ENCODE measurements around the gene UBXN10.

GRCh38 chr1:20138346-20138745 lies 47.5 kb upstream of the UBXN10 start:
- no peak for TF ChIP-seq ELK4 (CRISPR knock-in tag; IDR thresholded peaks at IDR 0.05; ENCODE audit: borderline replicate concordance)
- TF ChIP-seq ZNF124 (CRISPR knock-in tag; IDR thresholded peaks at IDR 0.05) = no peak
- no peak for TF ChIP-seq TAF1 (CRISPR knock-in tag; IDR thresholded peaks at IDR 0.05)
- no peak for TF ChIP-seq SIX1 (CRISPR knock-in tag; IDR thresholded peaks at IDR 0.05; ENCODE audit: borderline replicate concordance)
- TF ChIP-seq E2F1 (CRISPR knock-in tag; IDR thresholded peaks at IDR 0.05) = no peak
- no peak for TF ChIP-seq ZNF792 (CRISPR knock-in tag; IDR thresholded peaks at IDR 0.05)
- TF ChIP-seq RERE (CRISPR knock-in tag; IDR thresholded peaks at IDR 0.05; ENCODE audit: low read depth) = no peak
- TF ChIP-seq EZH2 (conservative IDR thresholded peaks at IDR 0.05; ENCODE audit: low read depth, low read length) = no peak
- TF ChIP-seq SOX13 (IDR thresholded peaks at IDR 0.05) = no peak
- no peak for TF ChIP-seq SOX13 (CRISPR knock-in tag; conservative IDR thresholded peaks at IDR 0.05 in 1 of 2, IDR thresholded peaks at IDR 0.05 in 1 of 2)
- TF ChIP-seq CTCF (CRISPR knock-in tag; IDR thresholded peaks at IDR 0.05) = no peak
- TF ChIP-seq ARNTL (CRISPR knock-in tag; IDR thresholded peaks at IDR 0.05) = no peak
